ENCODE data around the gene PLCH1.

Gene PLCH1

GRCh38 chr3:155485897-155486296 lies 259.0 kb downstream of the PLCH1 start:
- WGBS (ENCODE audit: extremely low coverage, insufficient coverage, low lambda C conversion rate) = no CpG with 5 or more reads among the region's 1 CpG
- Histone ChIP-seq H3K36me3 (ENCODE audit: control insufficient read depth, insufficient read depth, low read length) (no peaks in the 10 kb centered on the region), H3K27me3 (ENCODE audit: insufficient read depth, low read length, poor library complexity) (no peaks in the 10 kb centered on the region), H3K27ac (ENCODE audit: low read depth, low read length) (no peak overlapping the region), H2BK120ac (ENCODE audit: low read depth, low read length) (no peak overlapping the region), H3K18ac (ENCODE audit: low read length) (no peak overlapping the region), H3K79me2 (ENCODE audit: control insufficient read depth, insufficient read depth, low read length) (no peaks in the 10 kb centered on the region), H3K4me2 (ENCODE audit: low read length) (no peak overlapping the region), H3K79me1 (ENCODE audit: low read length) (no peaks in the 10 kb centered on the region), H2BK5ac (ENCODE audit: low read length) (no peak overlapping the region), H2AK5ac (ENCODE audit: low read length) (no peak overlapping the region), H4K8ac (ENCODE audit: low read depth, low read length) (no peak overlapping the region), H3K56ac (ENCODE audit: low read length) (no peak overlapping the region), H3K4ac (ENCODE audit: low read depth, low read length) (no peak overlapping the region), H3K4me1 (ENCODE audit: control insufficient read depth, low read depth, low read length) (no peaks in the 10 kb centered on the region), H3K23ac (ENCODE audit: low read length) (no peak overlapping the region), H3K4me3 (ENCODE audit: low read length) (no peak overlapping the region), H4K5ac (ENCODE audit: low read length) (no peak overlapping the region), H2BK15ac (replicated peaks; ENCODE audit: low read depth) (no peak overlapping the region), H3K9ac (ENCODE audit: low read length) (no peak overlapping the region)
- DNase-seq = no peak

GRCh38 chr3:155481591-155481990 lies 263.3 kb downstream of the PLCH1 start:
- no peaks in the 10 kb centered on the region for H3K36me3 ChIP-seq (ENCODE audit: control insufficient read depth, insufficient read depth, low read length)
- no CpG with 5 or more reads among the region's 2 CpGs for WGBS (ENCODE audit: extremely low coverage, insufficient coverage, low lambda C conversion rate)
- no peak overlapping the region for H3K23ac ChIP-seq (ENCODE audit: low read length)
- H3K4me3 ChIP-seq (ENCODE audit: low read length) = no peak overlapping the region
- H3K9ac ChIP-seq (ENCODE audit: low read length) = no peak overlapping the region
- no peak overlapping the region for H4K5ac ChIP-seq (ENCODE audit: low read length)
- no peak overlapping the region for H2AK5ac ChIP-seq (ENCODE audit: low read length)
- no peak overlapping the region for H2BK5ac ChIP-seq (ENCODE audit: low read length)
- no peaks in the 10 kb centered on the region for H3K79me2 ChIP-seq (ENCODE audit: control insufficient read depth, insufficient read depth, low read length)
- no peak overlapping the region for H3K56ac ChIP-seq (ENCODE audit: low read length)
- H3K27me3 ChIP-seq (ENCODE audit: insufficient read depth, low read length, poor library complexity) = no peaks in the 10 kb centered on the region
- H2BK120ac ChIP-seq (ENCODE audit: low read depth, low read length) = no peak overlapping the region
- no peak for DNase-seq
- no peak overlapping the region for H2BK15ac ChIP-seq (replicated peaks; ENCODE audit: low read depth)
- no peak overlapping the region for H3K4ac ChIP-seq (ENCODE audit: low read depth, low read length)
- no peaks in the 10 kb centered on the region for H3K4me1 ChIP-seq (ENCODE audit: control insufficient read depth, low read depth, low read length)
- no peak overlapping the region for H4K8ac ChIP-seq (ENCODE audit: low read depth, low read length)
- no peak overlapping the region for H3K18ac ChIP-seq (ENCODE audit: low read length)
- no peak overlapping the region for H3K27ac ChIP-seq (ENCODE audit: low read depth, low read length)
- H3K4me2 ChIP-seq (ENCODE audit: low read length) = no peak overlapping the region
- H3K79me1 ChIP-seq (ENCODE audit: low read length) = no peaks in the 10 kb centered on the region

- no peak overlapping the region for H3K4ac ChIP-seq (ENCODE audit: low read depth, low read length)
- H4K8ac ChIP-seq (ENCODE audit: low read depth, low read length) = no peak overlapping the region
- H3K27me3 ChIP-seq (ENCODE audit: insufficient read depth, low read length, poor library complexity) = no peaks in the 10 kb centered on the region
- no peak overlapping the region for H3K27ac ChIP-seq (ENCODE audit: low read depth, low read length)
- no peak overlapping the region for H2BK120ac ChIP-seq (ENCODE audit: low read depth, low read length)
- no peak overlapping the region for H3K4me2 ChIP-seq (ENCODE audit: low read length)
- H3K9ac ChIP-seq (ENCODE audit: low read length) = no peak overlapping the region
- no peak for DNase-seq
- no peak overlapping the region for H2BK15ac ChIP-seq (replicated peaks; ENCODE audit: low read depth)
- no peaks in the 10 kb centered on the region for H3K79me2 ChIP-seq (ENCODE audit: control insufficient read depth, insufficient read depth, low read length)
- H4K5ac ChIP-seq (ENCODE audit: low read length) = no peak overlapping the region
- no peak overlapping the region for H3K56ac ChIP-seq (ENCODE audit: low read length)
- H3K79me1 ChIP-seq (ENCODE audit: low read length) = no peaks in the 10 kb centered on the region
- H3K23ac ChIP-seq (ENCODE audit: low read length) = no peak overlapping the region
- no peaks in the 10 kb centered on the region for H3K36me3 ChIP-seq (ENCODE audit: control insufficient read depth, insufficient read depth, low read length)
- no peaks in the 10 kb centered on the region for H3K4me1 ChIP-seq (ENCODE audit: control insufficient read depth, low read depth, low read length)
- H2BK5ac ChIP-seq (ENCODE audit: low read length) = no peak overlapping the region
- H3K4me3 ChIP-seq (ENCODE audit: low read length) = no peak overlapping the region
- H3K18ac ChIP-seq (ENCODE audit: low read length) = no peak overlapping the region
- no CpG with 5 or more reads among the region's 12 CpGs for WGBS (ENCODE audit: extremely low coverage, insufficient coverage, low lambda C conversion rate)
- no peak overlapping the region for H2AK5ac ChIP-seq (ENCODE audit: low read length)
Measured at GRCh38 chr3:155481089-155481488, 263.8 kb downstream of the PLCH1 start.

GRCh38 chr3:155465664-155466063 lies 279.2 kb downstream of the PLCH1 start:
- peak; percentile 38 for DNase-seq
- no peak overlapping the region for H3K18ac ChIP-seq (ENCODE audit: low read length)

GRCh38 chr3:155462672-155463071 lies 282.2 kb downstream of the PLCH1 start:
- Histone ChIP-seq H3K27ac (ENCODE audit: low read depth, low read length) (peak overlapping the region; percentile 22), H3K9ac (ENCODE audit: low read length) (no peak overlapping the region), H3K79me2 (ENCODE audit: control insufficient read depth, insufficient read depth, low read length) (no peaks in the 10 kb centered on the region), H3K36me3 (ENCODE audit: control insufficient read depth, insufficient read depth, low read length) (no peaks in the 10 kb centered on the region), H4K5ac (ENCODE audit: low read length) (no peak overlapping the region), H3K4me3 (ENCODE audit: low read length) (no peak overlapping the region), H3K4me2 (ENCODE audit: low read length) (no peak overlapping the region), H2AK5ac (ENCODE audit: low read length) (no peak overlapping the region), H3K4me1 (ENCODE audit: control insufficient read depth, low read depth, low read length) (no peaks in the 10 kb centered on the region), H3K23ac (ENCODE audit: low read length) (no peak overlapping the region), H3K27me3 (ENCODE audit: insufficient read depth, low read length, poor library complexity) (no peaks in the 10 kb centered on the region), H2BK15ac (replicated peaks; ENCODE audit: low read depth) (no peak overlapping the region), H3K79me1 (ENCODE audit: low read length) (no peaks in the 10 kb centered on the region), H3K56ac (ENCODE audit: low read length) (no peak overlapping the region), H3K4ac (ENCODE audit: low read depth, low read length) (no peak overlapping the region), H2BK120ac (ENCODE audit: low read depth, low read length) (no peak overlapping the region), H2BK5ac (ENCODE audit: low read length) (no peak overlapping the region), H4K8ac (ENCODE audit: low read depth, low read length) (peak overlapping the region; percentile 7), H3K18ac (ENCODE audit: low read length) (no peak overlapping the region)
- no CpG with 5 or more reads among the region's 4 CpGs for WGBS (ENCODE audit: extremely low coverage, insufficient coverage, low lambda C conversion rate)
- no peak for DNase-seq

More at GRCh38 chr3:155465664-155466063, 279.2 kb downstream of the PLCH1 start:
- no peaks in the 10 kb centered on the region for H3K79me2 ChIP-seq (ENCODE audit: control insufficient read depth, insufficient read depth, low read length)
- WGBS (ENCODE audit: extremely low coverage, insufficient coverage, low lambda C conversion rate) = no CpG with 5 or more reads among the region's 2 CpGs
- no peak overlapping the region for H2BK15ac ChIP-seq (replicated peaks; ENCODE audit: low read depth)
- H3K56ac ChIP-seq (ENCODE audit: low read length) = no peak overlapping the region
- no peaks in the 10 kb centered on the region for H3K36me3 ChIP-seq (ENCODE audit: control insufficient read depth, insufficient read depth, low read length)
- H3K4me2 ChIP-seq (ENCODE audit: low read length) = no peak overlapping the region
- no peaks in the 10 kb centered on the region for H3K27me3 ChIP-seq (ENCODE audit: insufficient read depth, low read length, poor library complexity)
- no peak overlapping the region for H2AK5ac ChIP-seq (ENCODE audit: low read length)
- H3K79me1 ChIP-seq (ENCODE audit: low read length) = no peaks in the 10 kb centered on the region
- H3K27ac ChIP-seq (ENCODE audit: low read depth, low read length) = no peak overlapping the region
- H3K9ac ChIP-seq (ENCODE audit: low read length) = no peak overlapping the region
- H3K4me1 ChIP-seq (ENCODE audit: control insufficient read depth, low read depth, low read length) = no peaks in the 10 kb centered on the region
- no peak overlapping the region for H3K4me3 ChIP-seq (ENCODE audit: low read length)
- no peak overlapping the region for H4K5ac ChIP-seq (ENCODE audit: low read length)
- H3K23ac ChIP-seq (ENCODE audit: low read length) = no peak overlapping the region
- H3K4ac ChIP-seq (ENCODE audit: low read depth, low read length) = no peak overlapping the region
- H2BK5ac ChIP-seq (ENCODE audit: low read length) = no peak overlapping the region
- no peak overlapping the region for H4K8ac ChIP-seq (ENCODE audit: low read depth, low read length)
- H2BK120ac ChIP-seq (ENCODE audit: low read depth, low read length) = no peak overlapping the region

GRCh38 chr3:155457591-155457990 lies 287.3 kb downstream of the PLCH1 start:
- Histone ChIP-seq H3K79me1 (ENCODE audit: low read length) (no peaks in the 10 kb centered on the region), H3K18ac (ENCODE audit: low read length) (no peak overlapping the region), H3K27ac (ENCODE audit: low read depth, low read length) (no peak overlapping the region), H3K27me3 (ENCODE audit: insufficient read depth, low read length, poor library complexity) (no peaks in the 10 kb centered on the region), H3K56ac (ENCODE audit: low read length) (no peak overlapping the region), H3K4me2 (ENCODE audit: low read length) (no peak overlapping the region), H4K8ac (ENCODE audit: low read depth, low read length) (no peak overlapping the region), H3K4ac (ENCODE audit: low read depth, low read length) (no peak overlapping the region), H3K4me1 (ENCODE audit: control insufficient read depth, low read depth, low read length) (no peaks in the 10 kb centered on the region), H3K79me2 (ENCODE audit: control insufficient read depth, insufficient read depth, low read length) (no peaks in the 10 kb centered on the region), H2BK5ac (ENCODE audit: low read length) (no peak overlapping the region), H2BK120ac (ENCODE audit: low read depth, low read length) (no peak overlapping the region), H3K4me3 (ENCODE audit: low read length) (no peak overlapping the region), H3K9ac (ENCODE audit: low read length) (no peak overlapping the region), H3K23ac (ENCODE audit: low read length) (no peak overlapping the region), H4K5ac (ENCODE audit: low read length) (no peak overlapping the region), H3K36me3 (ENCODE audit: control insufficient read depth, insufficient read depth, low read length) (no peaks in the 10 kb centered on the region), H2AK5ac (ENCODE audit: low read length) (no peak overlapping the region), H2BK15ac (replicated peaks; ENCODE audit: low read depth) (no peak overlapping the region)
- no CpG with 5 or more reads among the region's 4 CpGs for WGBS (ENCODE audit: extremely low coverage, insufficient coverage, low lambda C conversion rate)
- no peak for DNase-seq
